Measurements from ENCODE around the gene ALG2. TPM values are rescaled to one million over a fixed set of nuclear protein-coding genes. Genes with fewer than 3 reads are reported as not detected.

ALG2 gene
- total and polyA plus RNA-seq, 4 donors: 20.6 to 43.6 (median 30.3) TPM

DNA sequence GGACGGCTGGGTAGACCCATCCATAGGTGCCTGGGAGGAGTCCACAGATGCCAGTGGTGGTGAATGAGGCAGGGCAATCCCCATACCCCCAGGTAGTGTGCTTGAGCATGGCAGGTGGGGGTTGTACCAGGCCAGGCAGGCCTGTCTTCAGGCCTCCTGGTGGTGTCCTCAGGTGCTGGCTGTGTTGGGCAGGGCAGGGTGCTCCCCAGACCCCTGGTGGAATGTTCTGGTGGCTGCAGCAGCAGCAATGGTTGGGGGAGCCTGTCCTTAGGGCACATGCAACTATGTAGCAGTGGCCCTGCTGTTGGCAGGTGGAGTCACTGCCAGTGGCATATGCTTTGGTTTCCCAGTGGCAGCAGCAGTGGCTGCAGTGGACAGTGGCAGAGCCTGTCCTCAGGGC lies 10.0 kb downstream of the ALG2 start:
- TF ChIP-seq JUND (IDR thresholded peaks at IDR 0.05): no peak
- TF ChIP-seq ATF3 (IDR thresholded peaks at IDR 0.05): no peak
- TF ChIP-seq HNF4A (conservative IDR thresholded peaks at IDR 0.05): no peak
- no peak for TF ChIP-seq NR2F2 (IDR thresholded peaks at IDR 0.05)
- TF ChIP-seq RXRA (IDR thresholded peaks at IDR 0.05): no peak
- no peak for TF ChIP-seq HNF4G (IDR thresholded peaks at IDR 0.05)
- TF ChIP-seq MAX (IDR thresholded peaks at IDR 0.05): no peak
- TF ChIP-seq TAF1 (conservative IDR thresholded peaks at IDR 0.05): no peak
- no peak for TF ChIP-seq FOXA1 (IDR thresholded peaks at IDR 0.05)
- TF ChIP-seq GABPA (IDR thresholded peaks at IDR 0.05 in 1 of 2, conservative IDR thresholded peaks at IDR 0.05 in 1 of 2): no peak
- Histone ChIP-seq H3K27ac (ENCODE audit: low read depth in 1 of 2, low read length in 2 of 2) (no peak overlapping the region), H3K9ac (ENCODE audit: low read depth in 1 of 2, low read length in 2 of 2) (no peak overlapping the region), H3K9me3 (ENCODE audit: control insufficient read depth in 4 of 4, low read length in 3 of 4) (peaks cover 0 to 7% (median 1%) of the 10 kb centered on the region in 4 donors), H3K4me3 (ENCODE audit: low read depth in 1 of 3, low read length in 3 of 3) (no peak overlapping the region), H3K27me3 (ENCODE audit: control insufficient read depth in 4 of 4, insufficient read depth in 4 of 4, low read length in 3 of 4) (no peaks in the 10 kb centered on the region), H3K4me1 (ENCODE audit: control insufficient read depth in 4 of 4, insufficient read depth in 4 of 4, low read length in 3 of 4) (peaks cover 0 to 3% (median 0%) of the 10 kb centered on the region in 4 donors), H3K36me3 (ENCODE audit: control insufficient read depth in 4 of 4, insufficient read depth in 3 of 4, low read depth in 1 of 4, low read length in 3 of 4) (peaks cover 0 to 4% (median 3%) of the 10 kb centered on the region in 4 donors)
- WGBS: 100% methylated on average over 1 of the region's 1 CpG
- no peak for DNase-seq (ENCODE audit: low spot score)

DNA sequence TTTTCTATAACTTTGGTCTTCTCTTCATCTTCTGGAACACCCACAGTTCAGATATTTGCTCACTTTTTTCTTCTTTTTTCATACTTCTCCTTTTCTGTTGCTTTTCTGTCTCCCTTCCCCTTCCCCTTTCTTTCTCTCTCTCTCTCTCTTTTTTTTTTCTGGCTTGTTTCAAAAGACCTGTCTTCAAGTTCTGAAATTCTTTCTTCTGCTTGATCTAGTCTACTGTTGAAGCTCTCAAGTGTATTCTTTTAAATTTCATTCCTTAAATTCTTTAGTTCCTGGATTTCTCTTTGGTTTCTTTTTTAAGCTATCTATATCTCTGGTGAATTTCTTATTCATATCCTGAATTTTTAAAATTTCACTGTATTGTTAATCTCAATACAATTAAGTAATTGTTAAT lies 11.2 kb downstream of the ALG2 start:
- Histone ChIP-seq H3K9ac (ENCODE audit: low read depth in 1 of 2, low read length in 2 of 2) (no peak overlapping the region), H3K27ac (ENCODE audit: low read depth in 1 of 2, low read length in 2 of 2) (no peak overlapping the region)
- no peak for DNase-seq (ENCODE audit: low spot score)

More for the DNA sequence above, 11.2 kb downstream of the ALG2 start:
- no peaks in the 10 kb centered on the region for H3K4me1 ChIP-seq (ENCODE audit: control insufficient read depth in 4 of 4, insufficient read depth in 4 of 4, low read length in 3 of 4)
- H3K36me3 ChIP-seq (ENCODE audit: control insufficient read depth in 4 of 4, insufficient read depth in 3 of 4, low read depth in 1 of 4, low read length in 3 of 4): peaks cover 0 to 4% (median 3%) of the 10 kb centered on the region in 4 donors
- H3K4me3 ChIP-seq (ENCODE audit: low read depth in 1 of 3, low read length in 3 of 3): no peak overlapping the region
- TF ChIP-seq FOXA2 (IDR thresholded peaks at IDR 0.05): no peak
- no peak for TF ChIP-seq FOXA1 (IDR thresholded peaks at IDR 0.05)
- TF ChIP-seq SP1 (IDR thresholded peaks at IDR 0.05): no peak
- no peak for TF ChIP-seq MAX (IDR thresholded peaks at IDR 0.05)
- no peak for TF ChIP-seq RAD21 (IDR thresholded peaks at IDR 0.05)
- TF ChIP-seq, protein P1, sequence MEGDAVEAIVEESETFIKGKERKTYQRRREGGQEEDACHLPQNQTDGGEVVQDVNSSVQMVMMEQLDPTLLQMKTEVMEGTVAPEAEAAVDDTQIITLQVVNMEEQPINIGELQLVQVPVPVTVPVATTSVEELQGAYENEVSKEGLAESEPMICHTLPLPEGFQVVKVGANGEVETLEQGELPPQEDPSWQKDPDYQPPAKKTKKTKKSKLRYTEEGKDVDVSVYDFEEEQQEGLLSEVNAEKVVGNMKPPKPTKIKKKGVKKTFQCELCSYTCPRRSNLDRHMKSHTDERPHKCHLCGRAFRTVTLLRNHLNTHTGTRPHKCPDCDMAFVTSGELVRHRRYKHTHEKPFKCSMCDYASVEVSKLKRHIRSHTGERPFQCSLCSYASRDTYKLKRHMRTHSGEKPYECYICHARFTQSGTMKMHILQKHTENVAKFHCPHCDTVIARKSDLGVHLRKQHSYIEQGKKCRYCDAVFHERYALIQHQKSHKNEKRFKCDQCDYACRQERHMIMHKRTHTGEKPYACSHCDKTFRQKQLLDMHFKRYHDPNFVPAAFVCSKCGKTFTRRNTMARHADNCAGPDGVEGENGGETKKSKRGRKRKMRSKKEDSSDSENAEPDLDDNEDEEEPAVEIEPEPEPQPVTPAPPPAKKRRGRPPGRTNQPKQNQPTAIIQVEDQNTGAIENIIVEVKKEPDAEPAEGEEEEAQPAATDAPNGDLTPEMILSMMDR (IDR thresholded peaks at IDR 0.05; ENCODE audit: low read depth, low read length, missing input control): no peak
- no peak for TF ChIP-seq NR2F2 (IDR thresholded peaks at IDR 0.05)
- no peak for TF ChIP-seq RXRA (IDR thresholded peaks at IDR 0.05)
- no peak for TF ChIP-seq JUND (IDR thresholded peaks at IDR 0.05)
- TF ChIP-seq EGR1 (IDR thresholded peaks at IDR 0.05; ENCODE audit: low read depth in 2 of 2): no peak
- no peak for TF ChIP-seq GABPA (IDR thresholded peaks at IDR 0.05 in 1 of 2, conservative IDR thresholded peaks at IDR 0.05 in 1 of 2)
- TF ChIP-seq HNF4A (conservative IDR thresholded peaks at IDR 0.05): no peak
- TF ChIP-seq ZBTB33 (IDR thresholded peaks at IDR 0.05): no peak
- TF ChIP-seq YY1 (IDR thresholded peaks at IDR 0.05): no peak
- peaks cover 0 to 7% (median 2%) of the 10 kb centered on the region in 4 donors for H3K9me3 ChIP-seq (ENCODE audit: control insufficient read depth in 4 of 4, low read length in 3 of 4)
- no peaks in the 10 kb centered on the region for H3K27me3 ChIP-seq (ENCODE audit: control insufficient read depth in 4 of 4, insufficient read depth in 4 of 4, low read length in 3 of 4)

All from liver (tissue), 9 donors.